ENCODE data around the gene SLC38A6.
A peak's percentile ranks its signal among the peaks of the same experiment; 100 is the strongest.
"Not testable (repeated sequence)": the region's sequence is repeated elsewhere in the genome, so short reads cannot be mapped to it uniquely, and the experiment has no call there.

SLC38A6 gene

DNA sequence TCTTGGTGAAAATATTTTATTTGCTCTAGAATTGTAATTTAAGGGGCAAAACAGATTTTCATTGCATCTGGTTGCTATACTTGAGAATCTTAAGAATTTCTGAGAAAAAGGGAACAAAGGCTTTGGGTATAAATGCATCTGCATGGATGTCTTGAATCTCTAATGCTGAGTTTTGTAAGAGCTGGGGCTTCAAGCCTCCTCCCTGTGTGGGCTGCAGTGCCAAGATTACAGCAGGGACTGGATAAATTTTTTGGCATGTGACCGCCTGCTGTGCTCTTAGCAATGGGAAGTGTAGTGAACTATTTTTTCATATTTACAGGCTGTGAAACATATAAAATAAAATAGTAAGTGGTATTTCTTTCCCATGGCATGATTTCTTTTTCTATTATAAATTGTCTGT is 70.0 kb downstream of the SLC38A6 start:
- no peak overlapping the region for H3K4me3 ChIP-seq (ENCODE audit: control insufficient read depth, low read depth, low read length)
- TF ChIP-seq, protein P1, sequence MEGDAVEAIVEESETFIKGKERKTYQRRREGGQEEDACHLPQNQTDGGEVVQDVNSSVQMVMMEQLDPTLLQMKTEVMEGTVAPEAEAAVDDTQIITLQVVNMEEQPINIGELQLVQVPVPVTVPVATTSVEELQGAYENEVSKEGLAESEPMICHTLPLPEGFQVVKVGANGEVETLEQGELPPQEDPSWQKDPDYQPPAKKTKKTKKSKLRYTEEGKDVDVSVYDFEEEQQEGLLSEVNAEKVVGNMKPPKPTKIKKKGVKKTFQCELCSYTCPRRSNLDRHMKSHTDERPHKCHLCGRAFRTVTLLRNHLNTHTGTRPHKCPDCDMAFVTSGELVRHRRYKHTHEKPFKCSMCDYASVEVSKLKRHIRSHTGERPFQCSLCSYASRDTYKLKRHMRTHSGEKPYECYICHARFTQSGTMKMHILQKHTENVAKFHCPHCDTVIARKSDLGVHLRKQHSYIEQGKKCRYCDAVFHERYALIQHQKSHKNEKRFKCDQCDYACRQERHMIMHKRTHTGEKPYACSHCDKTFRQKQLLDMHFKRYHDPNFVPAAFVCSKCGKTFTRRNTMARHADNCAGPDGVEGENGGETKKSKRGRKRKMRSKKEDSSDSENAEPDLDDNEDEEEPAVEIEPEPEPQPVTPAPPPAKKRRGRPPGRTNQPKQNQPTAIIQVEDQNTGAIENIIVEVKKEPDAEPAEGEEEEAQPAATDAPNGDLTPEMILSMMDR (IDR thresholded peaks at IDR 0.05; ENCODE audit: control insufficient read depth, insufficient read depth, low read depth, low read length, missing control alignments), result no peak
- DNase-seq (ENCODE audit: low read depth), result peak; percentile 16

DNA sequence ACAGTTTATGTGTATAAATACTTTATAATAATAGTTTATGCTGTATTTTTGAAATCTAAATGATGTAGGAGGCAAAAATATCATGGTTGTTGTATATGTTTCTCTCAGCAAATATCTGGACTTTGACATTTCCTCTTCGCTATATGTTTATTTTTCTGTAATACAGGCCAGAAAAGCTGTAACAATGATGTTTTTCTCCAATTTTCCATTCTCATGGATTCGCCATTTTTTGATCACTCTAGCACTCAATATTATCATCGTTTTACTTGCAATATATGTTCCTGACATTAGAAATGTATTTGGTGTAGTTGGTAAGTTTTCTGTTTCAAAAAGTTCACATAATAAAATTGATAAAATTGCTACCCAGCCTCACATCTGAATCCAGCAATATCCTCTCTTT is 70.6 kb downstream of the SLC38A6 start:
- no peak overlapping the region for H3K4me3 ChIP-seq (ENCODE audit: control insufficient read depth, low read depth, low read length)
- TF ChIP-seq, protein P1 (IDR thresholded peaks at IDR 0.05; ENCODE audit: control insufficient read depth, insufficient read depth, low read depth, low read length, missing control alignments), result no peak
- DNase-seq (ENCODE audit: low read depth), result no peak

DNA sequence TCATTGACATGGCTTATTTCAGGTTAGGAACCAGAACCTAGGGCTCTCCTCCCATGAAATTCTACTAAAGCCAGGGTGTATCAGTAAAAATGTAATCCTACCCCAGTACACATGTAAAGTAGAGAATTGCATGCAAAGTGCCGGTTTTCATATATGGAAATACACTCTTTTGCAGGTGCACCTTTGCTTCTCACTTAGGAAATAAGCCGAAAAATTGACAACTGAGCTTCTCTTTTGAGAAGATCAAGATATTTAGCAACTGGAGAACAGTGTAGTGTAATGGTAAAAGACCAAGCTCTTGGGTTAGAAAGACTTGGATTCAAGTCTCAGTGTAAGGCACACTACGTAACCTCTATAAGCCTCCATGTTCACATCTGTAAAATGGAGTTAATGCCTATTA is 82.4 kb downstream of the SLC38A6 start:
- TF ChIP-seq, protein P1 (IDR thresholded peaks at IDR 0.05; ENCODE audit: control insufficient read depth, insufficient read depth, low read depth, low read length, missing control alignments), result no peak
- H3K4me3 ChIP-seq (ENCODE audit: control insufficient read depth, low read depth, low read length), result no peak overlapping the region
- no peak for DNase-seq (ENCODE audit: low read depth)

DNA sequence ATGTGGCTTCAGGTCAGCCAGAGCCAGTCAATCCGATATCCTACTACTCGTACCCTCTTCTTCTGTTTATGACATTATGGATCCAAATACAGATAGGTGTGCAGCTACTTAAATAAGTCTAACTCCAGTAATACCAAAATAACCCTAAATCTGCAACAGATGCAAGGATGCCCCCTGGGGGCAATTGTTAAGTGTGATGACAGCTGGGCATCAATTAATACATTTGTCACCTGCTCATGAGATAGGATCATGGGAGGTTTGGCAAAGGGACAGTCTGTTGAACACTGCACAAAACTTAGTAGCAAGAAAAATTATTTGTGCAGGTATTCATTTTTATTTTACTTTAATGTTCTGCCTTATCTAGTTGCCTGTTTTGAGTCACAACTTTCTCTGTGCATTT is 83.2 kb downstream of the SLC38A6 start:
- H3K4me3 ChIP-seq (ENCODE audit: control insufficient read depth, low read depth, low read length), result no peak overlapping the region
- no peak for DNase-seq (ENCODE audit: low read depth)
- TF ChIP-seq, protein P1 (IDR thresholded peaks at IDR 0.05; ENCODE audit: control insufficient read depth, insufficient read depth, low read depth, low read length, missing control alignments), result no peak

DNA sequence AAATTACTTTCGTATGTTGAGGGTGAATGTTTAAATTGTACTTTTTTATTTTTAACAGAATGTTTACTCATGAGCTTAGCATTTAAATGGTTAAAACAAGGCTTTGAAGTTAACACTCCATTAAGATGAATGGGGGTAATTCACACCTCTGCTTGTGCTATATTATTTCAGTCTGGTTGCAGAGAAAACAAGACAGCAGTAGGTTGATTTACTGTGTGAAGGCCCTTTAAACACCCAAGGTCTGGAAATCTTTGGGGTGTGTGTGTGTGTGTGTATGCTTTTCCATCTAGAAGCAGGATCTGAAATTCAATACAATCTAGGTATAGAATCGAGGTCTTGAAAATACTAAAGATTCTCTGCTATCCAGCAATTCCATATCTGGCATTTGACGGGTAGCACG is 83.8 kb downstream of the SLC38A6 start:
- TF ChIP-seq, protein P1 (IDR thresholded peaks at IDR 0.05; ENCODE audit: control insufficient read depth, insufficient read depth, low read depth, low read length, missing control alignments), result no peak

DNA sequence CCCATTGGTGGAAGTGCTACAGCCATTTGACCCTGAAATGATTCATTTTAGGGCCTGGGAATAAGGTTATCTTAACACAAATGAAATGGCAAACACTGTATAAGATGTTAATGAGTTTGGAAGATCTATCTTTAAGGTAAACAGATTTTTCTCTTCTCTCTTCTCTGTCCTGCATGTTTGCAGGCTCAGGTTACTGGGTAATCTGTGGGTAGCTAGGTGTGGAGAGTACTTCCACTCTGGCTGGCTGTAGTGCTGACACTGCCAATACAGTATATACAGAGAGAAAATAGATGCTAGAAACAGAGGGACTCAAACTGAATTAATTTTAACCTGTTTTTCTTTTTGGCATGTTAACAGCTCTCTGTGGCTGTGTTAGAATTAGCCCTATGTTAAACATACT is 84.6 kb downstream of the SLC38A6 start:
- TF ChIP-seq, protein P1 (IDR thresholded peaks at IDR 0.05; ENCODE audit: control insufficient read depth, insufficient read depth, low read depth, low read length, missing control alignments), result no peak
- no peak for DNase-seq (ENCODE audit: low read depth)
- no peak overlapping the region for H3K4me3 ChIP-seq (ENCODE audit: control insufficient read depth, low read depth, low read length)

More for the DNA sequence above, 83.8 kb downstream of the SLC38A6 start:
- no peak for DNase-seq (ENCODE audit: low read depth)
- H3K4me3 ChIP-seq (ENCODE audit: control insufficient read depth, low read depth, low read length), result no peak overlapping the region

DNA sequence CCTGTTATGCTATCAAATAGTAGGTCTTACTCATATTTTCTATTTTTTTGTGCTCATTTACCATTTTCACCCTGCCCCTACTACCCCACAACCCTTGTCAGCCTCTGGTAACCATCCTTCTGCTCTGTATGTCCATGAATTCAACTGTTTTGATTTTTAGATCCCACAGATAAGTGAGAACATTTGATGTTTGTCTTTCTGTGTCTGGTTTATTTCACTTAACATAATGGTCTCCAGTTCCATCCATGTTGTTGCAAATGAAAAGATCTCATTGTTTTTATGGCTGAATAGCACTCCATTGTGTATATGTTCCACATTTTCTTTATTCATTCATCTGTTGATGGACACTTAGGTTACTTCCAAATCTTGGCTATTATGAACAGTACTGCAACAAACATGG is 91.4 kb downstream of the SLC38A6 start:
- H3K4me3 ChIP-seq (ENCODE audit: control insufficient read depth, low read depth, low read length); DNase-seq (ENCODE audit: low read depth): not testable (repeated sequence)
